Measurements from ENCODE around the gene FOCAD.

DNA sequence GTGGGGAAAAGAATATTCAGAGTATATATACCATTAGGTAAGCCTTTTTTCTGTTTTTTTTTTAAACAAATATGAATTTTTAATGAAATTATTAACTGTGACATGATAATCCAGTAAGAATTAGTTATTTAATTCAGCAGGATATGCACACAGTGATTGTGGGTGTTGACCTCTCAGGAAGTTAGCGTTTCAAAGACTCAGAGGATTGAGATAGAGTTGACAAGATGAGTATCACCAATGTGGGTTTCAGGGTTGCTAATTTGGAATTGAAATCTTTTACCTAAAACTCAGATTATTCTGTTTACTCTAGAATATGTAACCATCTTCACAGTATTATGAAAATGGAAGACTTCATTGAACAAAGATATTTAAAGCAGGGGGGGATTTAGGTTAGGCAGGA is 56.2 kb downstream of the FOCAD start:
- TF ChIP-seq, protein P1, sequence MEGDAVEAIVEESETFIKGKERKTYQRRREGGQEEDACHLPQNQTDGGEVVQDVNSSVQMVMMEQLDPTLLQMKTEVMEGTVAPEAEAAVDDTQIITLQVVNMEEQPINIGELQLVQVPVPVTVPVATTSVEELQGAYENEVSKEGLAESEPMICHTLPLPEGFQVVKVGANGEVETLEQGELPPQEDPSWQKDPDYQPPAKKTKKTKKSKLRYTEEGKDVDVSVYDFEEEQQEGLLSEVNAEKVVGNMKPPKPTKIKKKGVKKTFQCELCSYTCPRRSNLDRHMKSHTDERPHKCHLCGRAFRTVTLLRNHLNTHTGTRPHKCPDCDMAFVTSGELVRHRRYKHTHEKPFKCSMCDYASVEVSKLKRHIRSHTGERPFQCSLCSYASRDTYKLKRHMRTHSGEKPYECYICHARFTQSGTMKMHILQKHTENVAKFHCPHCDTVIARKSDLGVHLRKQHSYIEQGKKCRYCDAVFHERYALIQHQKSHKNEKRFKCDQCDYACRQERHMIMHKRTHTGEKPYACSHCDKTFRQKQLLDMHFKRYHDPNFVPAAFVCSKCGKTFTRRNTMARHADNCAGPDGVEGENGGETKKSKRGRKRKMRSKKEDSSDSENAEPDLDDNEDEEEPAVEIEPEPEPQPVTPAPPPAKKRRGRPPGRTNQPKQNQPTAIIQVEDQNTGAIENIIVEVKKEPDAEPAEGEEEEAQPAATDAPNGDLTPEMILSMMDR (IDR thresholded peaks at IDR 0.05), result no peak
- TF ChIP-seq POLR2A (IDR thresholded peaks at IDR 0.05) (no peak), POLR2AphosphoS5 (IDR thresholded peaks at IDR 0.05) (no peak)
